Keratinocyte (primary cell): ENCODE results near the gene KPNA4. TPM values are rescaled to one million over a fixed set of nuclear protein-coding genes. Genes with fewer than 3 reads are reported as not detected.

Experiments used
- DNase-seq: peaks from one replicate; pipeline ENCODE4 v3.0.0-alpha.2; 2011; ENCODE audit warnings: low read depth, missing footprints, low spot score
- FAIRE-seq: peaks from 2 replicates; lab custom pipeline; 2011; peaks lifted over from hg19 to GRCh38; lab: Jason Lieb, UNC
- H2AFZ ChIP-seq: 2 replicates; pipeline ENCODE4 v1.6.0; 2012; ENCODE audit warnings: low read length, control low read depth, inconsistent platforms; ENCODE audit not compliant: control insufficient read depth
- H3K27ac ChIP-seq: 2 replicates; pipeline ENCODE4 v1.5.1; 2011; ENCODE audit warnings: low read length; ENCODE audit not compliant: control insufficient read depth, insufficient read depth
- H3K27me3 ChIP-seq: 3 replicates; pipeline ENCODE4 v1.6.0; 2011; ENCODE audit warnings: low read length; ENCODE audit not compliant: control insufficient read depth, insufficient read depth; ENCODE audit errors: extremely low read depth
- H3K36me3 ChIP-seq, 2 experiments: 2 replicates in 1 of 2; 3 replicates in 1 of 2; pipeline ENCODE4 v1.5.1; 2011; ENCODE audit warnings: low read length in 2 of 2, mild to moderate bottlenecking in 1 of 2; ENCODE audit not compliant: control insufficient read depth in 2 of 2, insufficient read depth in 2 of 2; ENCODE audit errors: extremely low read depth in 1 of 2
- H3K4me1 ChIP-seq: 3 replicates; pipeline ENCODE4 v1.5.1; 2011; ENCODE audit warnings: low read length; ENCODE audit not compliant: control insufficient read depth, insufficient read depth; ENCODE audit errors: extremely low read depth
- H3K4me2 ChIP-seq: 3 replicates; pipeline ENCODE4 v1.6.0; 2011; ENCODE audit warnings: low read depth, low read length; ENCODE audit not compliant: control insufficient read depth, insufficient read depth; ENCODE audit errors: extremely low read depth
- H3K4me3 ChIP-seq, 3 experiments: fragments of 200-600 bp in 1 of 3; sonication (generic) in 1 of 3; 2 replicates in 2 of 3; 3 replicates in 1 of 3; pipeline ENCODE4 v1.5.1; 2011 to 2016; ENCODE audit warnings: low read length in 3 of 3, mild to moderate bottlenecking in 3 of 3, control low read depth in 2 of 3, inconsistent platforms in 1 of 3, low read depth in 1 of 3, mixed read lengths in 1 of 3, mixed run types in 1 of 3, moderate library complexity in 1 of 3; ENCODE audit not compliant: control insufficient read depth in 2 of 3, insufficient read depth in 2 of 3; ENCODE audit errors: extremely low read depth in 1 of 3
- H3K79me2 ChIP-seq: 2 replicates; pipeline ENCODE4 v1.6.0; 2012; ENCODE audit warnings: low read length; ENCODE audit not compliant: control insufficient read depth, insufficient read depth
- H3K9ac ChIP-seq: 3 replicates; pipeline ENCODE4 v1.6.0; 2011; ENCODE audit warnings: low read length; ENCODE audit not compliant: control insufficient read depth, insufficient read depth; ENCODE audit errors: extremely low read depth
- H3K9me1 ChIP-seq: 3 replicates; pipeline ENCODE4 v1.6.0; 2011; ENCODE audit warnings: low read length; ENCODE audit not compliant: control insufficient read depth, insufficient read depth; ENCODE audit errors: extremely low read depth
- H3K9me3 ChIP-seq: 2 replicates; pipeline ENCODE4 v1.5.1; 2012; ENCODE audit warnings: low read depth, low read length; ENCODE audit not compliant: control insufficient read depth
- H4K20me1 ChIP-seq: 3 replicates; pipeline ENCODE4 v1.6.0; 2011; ENCODE audit warnings: low read length; ENCODE audit not compliant: control insufficient read depth, insufficient read depth; ENCODE audit errors: extremely low read depth
- EZH2 ChIP-seq: IDR thresholded peaks from one replicate; pipeline ENCODE4 v1.6.1; 2012; ENCODE audit warnings: inconsistent platforms, mild to moderate bottlenecking, low read length, moderate library complexity
- dilution Hi-C: fragments of 300-500 bp; cut with MboI; formaldehyde crosslinking; loops from one replicate; pipeline ENCODE4 v1.7.0; 2020; ENCODE audit warnings: low sequenced_read_pairs; ENCODE audit not compliant: extremely low pct_ligation_motif_present
- polyA plus RNA-seq, 5 experiments: library from polyadenylated mRNA; depleted of rRNA in 3 of 5; stranded (reverse) in 3 of 5; stranded (forward) in 1 of 5; unstranded in 1 of 5; fragments of >200 nt; gene quantifications; 1 replicate in 1 of 5; 2 replicates in 3 of 5; 3 replicates in 1 of 5; pipeline versions ENCODE4 v1.2.1 to v1.2.3, GENCODE V29; 2011 to 2012; ENCODE audit warnings: missing spikeins in 2 of 5, low read depth in 1 of 5, low replicate concordance in 1 of 5
- TF ChIP-seq, protein P1 (sequence below), 3 experiments: IDR thresholded peaks in 1 of 3; conservative IDR thresholded peaks in 1 of 3; optimal IDR thresholded peaks in 1 of 3; 2 replicates in 2 of 3; 3 replicates in 1 of 3; pipeline versions ENCODE3 to v1.5.1; 2011; ENCODE audit warnings: low read length in 3 of 3, mild to moderate bottlenecking in 3 of 3, moderate library complexity in 2 of 3, control low read depth in 1 of 3, inconsistent platforms in 1 of 3; ENCODE audit not compliant: insufficient read depth in 2 of 3; ENCODE audit errors: extremely low read depth in 1 of 3

KPNA4 gene
- polyA plus RNA-seq, 1 donor (not counting 4 experiments of a cell fraction or from before 2014, with no cell fraction given) = 42.0 TPM

DNA sequence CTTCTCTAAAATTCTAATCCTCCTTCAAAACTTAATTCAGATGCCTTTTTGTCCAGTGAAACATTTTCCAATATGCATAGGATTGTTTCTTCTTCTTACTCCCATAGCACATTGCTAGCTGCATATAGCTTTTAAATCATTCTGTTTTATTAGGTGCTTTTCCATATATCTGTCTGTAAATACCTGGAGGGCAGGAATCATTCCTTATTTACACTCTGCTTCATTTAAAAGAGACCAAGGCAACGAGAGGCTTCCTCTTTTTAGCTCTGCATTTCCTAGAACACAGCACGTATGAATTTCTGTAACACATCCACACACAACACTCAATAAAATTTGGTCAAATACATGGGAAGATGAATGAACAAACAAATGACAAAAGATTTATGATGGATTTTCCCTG lies 43.5 kb upstream of the KPNA4 start:
- H3K4me3 ChIP-seq = no peak overlapping the region
- H3K9me1 ChIP-seq = no peaks in the 10 kb centered on the region
- no peaks in the 10 kb centered on the region for H4K20me1 ChIP-seq
- H3K4me2 ChIP-seq = no peak overlapping the region
- TF ChIP-seq, protein P1, sequence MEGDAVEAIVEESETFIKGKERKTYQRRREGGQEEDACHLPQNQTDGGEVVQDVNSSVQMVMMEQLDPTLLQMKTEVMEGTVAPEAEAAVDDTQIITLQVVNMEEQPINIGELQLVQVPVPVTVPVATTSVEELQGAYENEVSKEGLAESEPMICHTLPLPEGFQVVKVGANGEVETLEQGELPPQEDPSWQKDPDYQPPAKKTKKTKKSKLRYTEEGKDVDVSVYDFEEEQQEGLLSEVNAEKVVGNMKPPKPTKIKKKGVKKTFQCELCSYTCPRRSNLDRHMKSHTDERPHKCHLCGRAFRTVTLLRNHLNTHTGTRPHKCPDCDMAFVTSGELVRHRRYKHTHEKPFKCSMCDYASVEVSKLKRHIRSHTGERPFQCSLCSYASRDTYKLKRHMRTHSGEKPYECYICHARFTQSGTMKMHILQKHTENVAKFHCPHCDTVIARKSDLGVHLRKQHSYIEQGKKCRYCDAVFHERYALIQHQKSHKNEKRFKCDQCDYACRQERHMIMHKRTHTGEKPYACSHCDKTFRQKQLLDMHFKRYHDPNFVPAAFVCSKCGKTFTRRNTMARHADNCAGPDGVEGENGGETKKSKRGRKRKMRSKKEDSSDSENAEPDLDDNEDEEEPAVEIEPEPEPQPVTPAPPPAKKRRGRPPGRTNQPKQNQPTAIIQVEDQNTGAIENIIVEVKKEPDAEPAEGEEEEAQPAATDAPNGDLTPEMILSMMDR (optimal IDR thresholded peaks at IDR 0.05 in 1 of 3, IDR thresholded peaks at IDR 0.05 in 1 of 3, conservative IDR thresholded peaks at IDR 0.05 in 1 of 3; ENCODE audit: extremely low read depth in 1 of 3, insufficient read depth in 2 of 3, low read length in 3 of 3) = no peak
- no peak for TF ChIP-seq EZH2
- no peaks in the 10 kb centered on the region for H3K27me3 ChIP-seq
- H3K27ac ChIP-seq = no peak overlapping the region
- dilution Hi-C loops = no loop called here
- H2AFZ ChIP-seq = no peak overlapping the region
- H3K36me3 ChIP-seq = no peaks in the 10 kb centered on the region
- no peak for DNase-seq
- FAIRE-seq = no peak
- H3K9ac ChIP-seq = no peak overlapping the region
- H3K9me3 ChIP-seq = no peaks in the 10 kb centered on the region
- H3K4me1 ChIP-seq = peaks cover 18% of the 10 kb centered on the region
- no peaks in the 10 kb centered on the region for H3K79me2 ChIP-seq

DNA sequence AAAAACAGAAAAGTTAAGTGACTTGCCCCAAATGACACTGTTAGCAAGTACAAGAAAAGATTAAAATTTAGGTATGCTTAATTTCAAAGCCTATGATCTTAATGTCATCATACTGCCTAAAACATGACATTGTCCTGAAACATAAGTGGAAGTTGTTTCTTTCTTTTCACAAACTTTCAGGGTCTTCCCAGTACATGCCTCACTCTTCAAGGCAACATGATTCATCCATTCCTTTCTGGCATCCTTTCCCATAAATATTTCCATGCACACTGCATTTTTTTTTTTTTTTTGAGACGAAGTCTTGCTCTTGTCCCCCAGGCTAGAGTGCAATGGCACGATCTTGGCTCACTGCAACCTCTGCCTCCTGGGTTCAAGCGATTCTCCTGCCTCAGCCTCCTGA lies 42.5 kb upstream of the KPNA4 start:
- Histone ChIP-seq H3K27me3 (no peaks in the 10 kb centered on the region), H3K4me2 (no peak overlapping the region), H3K4me1 (peaks cover 10% of the 10 kb centered on the region), H3K9me3 (no peaks in the 10 kb centered on the region), H3K9ac (no peak overlapping the region), H3K27ac (no peak overlapping the region), H2AFZ (no peak overlapping the region), H3K79me2 (no peaks in the 10 kb centered on the region), H4K20me1 (no peaks in the 10 kb centered on the region), H3K36me3 (no peaks in the 10 kb centered on the region), H3K4me3 (no peak overlapping the region), H3K9me1 (no peaks in the 10 kb centered on the region)
- TF ChIP-seq, protein P1 (optimal IDR thresholded peaks at IDR 0.05 in 1 of 3, IDR thresholded peaks at IDR 0.05 in 1 of 3, conservative IDR thresholded peaks at IDR 0.05 in 1 of 3; ENCODE audit: extremely low read depth in 1 of 3, insufficient read depth in 2 of 3, low read length in 3 of 3) = no peak
- TF ChIP-seq EZH2 = no peak
- dilution Hi-C loops = no loop called here
- FAIRE-seq = no peak
- DNase-seq = no peak
